ENCODE results near the gene CYBC1.

CYBC1 gene

GRCh38 chr17:82495844-82496528 lies 45.4 kb upstream of the CYBC1 start:
- H3K9me3 ChIP-seq (ENCODE audit: insufficient read depth, low read length, severe bottlenecking): no peaks in the 10 kb centered on the region
- peaks cover 34% of the 10 kb centered on the region for H3K4me1 ChIP-seq (ENCODE audit: insufficient read depth, low read length)
- no peaks in the 10 kb centered on the region for H4K20me1 ChIP-seq (ENCODE audit: insufficient read depth, low read length)
- H3K9ac ChIP-seq (ENCODE audit: low read depth, low read length): peak overlapping the region; percentile 85
- no peaks in the 10 kb centered on the region for H3K36me3 ChIP-seq (ENCODE audit: insufficient read depth, low read length)
- H2AFZ ChIP-seq (ENCODE audit: low read depth, low read length): no peak overlapping the region
- H3K27me3 ChIP-seq (ENCODE audit: insufficient read depth, low read length, poor library complexity): no peaks in the 10 kb centered on the region
- TF ChIP-seq EZH2 (IDR thresholded peaks at IDR 0.05; ENCODE audit: borderline replicate concordance, low read depth, low read length, severe bottlenecking) (no peak), CTCF (IDR thresholded peaks at IDR 0.05; ENCODE audit: borderline replicate concordance, extremely low read depth, low read length, poor library complexity, severe bottlenecking) (no peak)
- H3K4me2 ChIP-seq (ENCODE audit: insufficient read depth, low read length): peak overlapping the region; percentile 70
- H3K27ac ChIP-seq (ENCODE audit: low read length): peak overlapping the region; percentile 92; the same call in 1 of the 2 replicates
- DNase-seq: peak; percentile 35
- H3K4me3 ChIP-seq (ENCODE audit: low read depth in 1 of 2, low read length in 2 of 2): peak overlapping the region in 1 of 2 experiments; percentile 75; a peak in 2 of 4 replicates
- H3K79me2 ChIP-seq (ENCODE audit: insufficient read depth, low read length): peaks cover 6% of the 10 kb centered on the region; the same call in 1 of the 2 replicates
- ATAC-seq (ENCODE audit: insufficient read depth, low read depth): no peak

GRCh38 chr17:82494236-82495055 lies 43.9 kb upstream of the CYBC1 start:
- Histone ChIP-seq H2AFZ (ENCODE audit: low read depth, low read length) (no peak overlapping the region), H3K9ac (ENCODE audit: low read depth, low read length) (no peak overlapping the region), H3K4me3 (ENCODE audit: low read depth in 1 of 2, low read length in 2 of 2) (no peak overlapping the region), H3K79me2 (ENCODE audit: insufficient read depth, low read length) (peaks cover 6% of the 10 kb centered on the region; the same call in 1 of the 2 replicates), H3K4me1 (ENCODE audit: insufficient read depth, low read length) (peaks cover 41% of the 10 kb centered on the region), H4K20me1 (ENCODE audit: insufficient read depth, low read length) (no peaks in the 10 kb centered on the region), H3K4me2 (ENCODE audit: insufficient read depth, low read length) (no peak overlapping the region), H3K27me3 (ENCODE audit: insufficient read depth, low read length, poor library complexity) (no peaks in the 10 kb centered on the region), H3K9me3 (ENCODE audit: insufficient read depth, low read length, severe bottlenecking) (no peaks in the 10 kb centered on the region), H3K27ac (ENCODE audit: low read length) (0 out of 2 replicates have a peak overlapping the region, but pooled peaks have one; percentile 14), H3K36me3 (ENCODE audit: insufficient read depth, low read length) (0 out of 2 replicates have a peak, but pooled peaks cover under 1% of the 10 kb centered on the region)
- TF ChIP-seq CTCF (IDR thresholded peaks at IDR 0.05; ENCODE audit: borderline replicate concordance, extremely low read depth, low read length, poor library complexity, severe bottlenecking) (peak; percentile 87), EZH2 (IDR thresholded peaks at IDR 0.05; ENCODE audit: borderline replicate concordance, low read depth, low read length, severe bottlenecking) (no peak)
- DNase-seq (peak; percentile 83), ATAC-seq (ENCODE audit: insufficient read depth, low read depth) (peak; percentile 64)

GRCh38 chr17:82493226-82493781 lies 42.8 kb upstream of the CYBC1 start:
- TF ChIP-seq CTCF (IDR thresholded peaks at IDR 0.05; ENCODE audit: borderline replicate concordance, extremely low read depth, low read length, poor library complexity, severe bottlenecking) (no peak), EZH2 (IDR thresholded peaks at IDR 0.05; ENCODE audit: borderline replicate concordance, low read depth, low read length, severe bottlenecking) (no peak)
- Histone ChIP-seq H3K79me2 (ENCODE audit: insufficient read depth, low read length) (peaks cover 6% of the 10 kb centered on the region; the same call in 1 of the 2 replicates), H3K27me3 (ENCODE audit: insufficient read depth, low read length, poor library complexity) (no peaks in the 10 kb centered on the region), H4K20me1 (ENCODE audit: insufficient read depth, low read length) (no peaks in the 10 kb centered on the region), H3K4me2 (ENCODE audit: insufficient read depth, low read length) (no peak overlapping the region), H3K4me3 (ENCODE audit: low read depth in 1 of 2, low read length in 2 of 2) (no peak overlapping the region), H3K4me1 (ENCODE audit: insufficient read depth, low read length) (peaks cover 42% of the 10 kb centered on the region), H3K9ac (ENCODE audit: low read depth, low read length) (no peak overlapping the region), H2AFZ (ENCODE audit: low read depth, low read length) (no peak overlapping the region), H3K27ac (ENCODE audit: low read length) (no peak overlapping the region), H3K36me3 (ENCODE audit: insufficient read depth, low read length) (peaks cover 11% of the 10 kb centered on the region), H3K9me3 (ENCODE audit: insufficient read depth, low read length, severe bottlenecking) (no peaks in the 10 kb centered on the region)
- no peak for DNase-seq
- ATAC-seq (ENCODE audit: insufficient read depth, low read depth): no peak
